Measurements from ENCODE around the gene SH3YL1.

SH3YL1 gene

GRCh38 chr2:279956-280649 lies 16.3 kb upstream of the SH3YL1 start:
- DNase-seq = no peak
- Histone ChIP-seq H3K4me1 (peaks cover 0 to 7% (median 4%) of the 10 kb centered on the region in 4 donors), H3K27me3 (no peaks in the 10 kb centered on the region), H3K36me3 (peaks cover 64 to 71% (median 66%) of the 10 kb centered on the region in 3 donors), H3K27ac (no peak overlapping the region), H3K4me3 (no peak overlapping the region), H3K9me3 (no peaks in the 10 kb centered on the region)
- intact Hi-C loops (cut with DNase I; ENCODE audit: low total_unique reads) = no loop called here
- TF ChIP-seq CTCF (IDR thresholded peaks at IDR 0.05) = no peak

- Histone ChIP-seq H3K4me1 (no peaks in the 10 kb centered on the region), H3K9me3 (no peaks in the 10 kb centered on the region), H3K4me3 (no peak overlapping the region), H3K27ac (no peak overlapping the region), H3K27me3 (no peaks in the 10 kb centered on the region), H3K36me3 (peaks cover 64 to 71% (median 66%) of the 10 kb centered on the region in 3 donors)
- TF ChIP-seq CTCF (IDR thresholded peaks at IDR 0.05) = no peak
- intact Hi-C loops (cut with DNase I; ENCODE audit: low total_unique reads) = no loop called here
- DNase-seq = no peak
Observed at GRCh38 chr2:279366-279765, 15.5 kb upstream of the SH3YL1 start.

GRCh38 chr2:278927-279320 lies 15.1 kb upstream of the SH3YL1 start:
- Histone ChIP-seq H3K9me3 (no peaks in the 10 kb centered on the region), H3K4me1 (no peaks in the 10 kb centered on the region), H3K4me3 (no peak overlapping the region), H3K27me3 (no peaks in the 10 kb centered on the region), H3K36me3 (peaks cover 64 to 67% (median 66%) of the 10 kb centered on the region in 3 donors), H3K27ac (no peak overlapping the region)
- intact Hi-C loops (cut with DNase I; ENCODE audit: low total_unique reads) = no loop called here
- no peak for DNase-seq
- TF ChIP-seq CTCF (IDR thresholded peaks at IDR 0.05) = no peak

GRCh38 chr2:278312-278926 lies 14.6 kb upstream of the SH3YL1 start:
- H3K4me3 ChIP-seq = no peak overlapping the region
- no peak overlapping the region for H3K27ac ChIP-seq
- no peak for DNase-seq
- TF ChIP-seq CTCF (IDR thresholded peaks at IDR 0.05) = no peak
- no peaks in the 10 kb centered on the region for H3K27me3 ChIP-seq
- intact Hi-C loops (cut with DNase I; ENCODE audit: low total_unique reads) = no loop called here
- H3K9me3 ChIP-seq = no peaks in the 10 kb centered on the region
- H3K4me1 ChIP-seq = no peaks in the 10 kb centered on the region
- H3K36me3 ChIP-seq = peaks cover 64 to 69% (median 67%) of the 10 kb centered on the region in 3 donors

- intact Hi-C loops (cut with DNase I; ENCODE audit: low total_unique reads) = no loop called here
- no peaks in the 10 kb centered on the region for H3K4me1 ChIP-seq
- DNase-seq = no peak
- H3K27ac ChIP-seq = no peak overlapping the region
- peaks cover 39 to 57% (median 52%) of the 10 kb centered on the region in 3 donors for H3K36me3 ChIP-seq
- H3K9me3 ChIP-seq = no peaks in the 10 kb centered on the region
- H3K4me3 ChIP-seq = no peak overlapping the region
- no peaks in the 10 kb centered on the region for H3K27me3 ChIP-seq
- no peak for TF ChIP-seq CTCF (IDR thresholded peaks at IDR 0.05)
Observed at GRCh38 chr2:275466-275865, 11.6 kb upstream of the SH3YL1 start.

Data from tibial artery (tissue), 4 donors.